22Rv1 (cell line): ENCODE results near the gene PMPCA.

Experiments
- ZFX ChIP-seq: fragments of 450-650 bp; IDR thresholded peaks from 2 replicates; pipeline ENCODE4 v1.6.1; 2017; ENCODE audit warnings: antibody characterized with exemption, borderline replicate concordance
- TF ChIP-seq, protein P1 (sequence below): fragments of 450-650 bp; IDR thresholded peaks from 2 replicates; pipeline ENCODE4 v1.5.1; 2017; ENCODE audit warnings: mild to moderate bottlenecking

DNA sequence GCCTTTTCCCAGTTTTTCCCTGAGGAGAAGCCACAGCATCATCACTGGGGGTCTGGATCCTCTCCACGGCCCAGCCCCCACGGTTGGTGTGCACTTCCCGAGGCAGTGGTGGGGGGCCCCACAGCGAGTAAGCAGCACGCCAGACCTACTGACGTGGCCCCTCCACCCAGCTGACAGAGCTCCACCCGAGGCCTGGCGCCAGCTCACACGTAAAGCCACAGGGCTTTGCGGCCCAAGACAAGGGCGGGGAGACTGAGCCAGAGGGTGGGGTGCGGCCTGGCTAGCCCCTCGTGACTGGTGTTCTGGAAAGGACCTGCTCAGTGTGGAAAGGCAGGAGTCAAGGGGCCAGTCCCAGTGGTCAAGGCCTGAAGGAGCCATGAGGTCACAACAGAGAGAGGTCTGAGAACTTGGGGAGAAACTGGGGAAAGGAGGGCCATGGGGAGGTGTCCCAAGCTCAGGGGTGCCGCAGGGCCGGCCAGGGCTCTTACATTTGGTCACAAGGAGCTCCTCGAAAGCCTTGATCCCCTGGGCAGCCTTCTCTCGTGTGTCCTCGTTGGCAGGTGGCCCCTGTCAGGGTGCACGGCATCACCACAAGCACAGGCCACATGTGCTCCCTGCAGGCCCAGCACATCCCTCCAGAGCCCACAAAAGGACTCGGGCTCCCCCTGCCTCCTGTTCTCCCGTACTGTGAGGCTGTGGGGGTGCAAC lies 16.0 kb upstream of the PMPCA start:
- TF ChIP-seq, protein P1, sequence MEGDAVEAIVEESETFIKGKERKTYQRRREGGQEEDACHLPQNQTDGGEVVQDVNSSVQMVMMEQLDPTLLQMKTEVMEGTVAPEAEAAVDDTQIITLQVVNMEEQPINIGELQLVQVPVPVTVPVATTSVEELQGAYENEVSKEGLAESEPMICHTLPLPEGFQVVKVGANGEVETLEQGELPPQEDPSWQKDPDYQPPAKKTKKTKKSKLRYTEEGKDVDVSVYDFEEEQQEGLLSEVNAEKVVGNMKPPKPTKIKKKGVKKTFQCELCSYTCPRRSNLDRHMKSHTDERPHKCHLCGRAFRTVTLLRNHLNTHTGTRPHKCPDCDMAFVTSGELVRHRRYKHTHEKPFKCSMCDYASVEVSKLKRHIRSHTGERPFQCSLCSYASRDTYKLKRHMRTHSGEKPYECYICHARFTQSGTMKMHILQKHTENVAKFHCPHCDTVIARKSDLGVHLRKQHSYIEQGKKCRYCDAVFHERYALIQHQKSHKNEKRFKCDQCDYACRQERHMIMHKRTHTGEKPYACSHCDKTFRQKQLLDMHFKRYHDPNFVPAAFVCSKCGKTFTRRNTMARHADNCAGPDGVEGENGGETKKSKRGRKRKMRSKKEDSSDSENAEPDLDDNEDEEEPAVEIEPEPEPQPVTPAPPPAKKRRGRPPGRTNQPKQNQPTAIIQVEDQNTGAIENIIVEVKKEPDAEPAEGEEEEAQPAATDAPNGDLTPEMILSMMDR: no peak
- TF ChIP-seq ZFX: no peak
